SK-N-MC (cell line): ENCODE results near the gene HBG2.

Source experiments
- DNase-seq: peaks from one replicate; pipeline ENCODE4 v3.0.0-alpha.2; 2011; ENCODE audit warnings: low read depth, low spot score
- H3K27ac ChIP-seq: fragments of 200-600 bp; sonication (generic); 2 replicates; pipeline ENCODE4 v1.5.1; 2016; ENCODE audit warnings: mixed run types
- H3K36me3 ChIP-seq: fragments of 200-600 bp; sonication (generic); 2 replicates; pipeline ENCODE4 v1.6.1; 2017; ENCODE audit warnings: antibody characterized with exemption, low read length, mixed read lengths; ENCODE audit not compliant: insufficient read depth
- H3K4me3 ChIP-seq: fragments of 200-600 bp; sonication (generic); 2 replicates; pipeline ENCODE4 v1.5.1; 2016
- H3K9ac ChIP-seq: fragments of 200-600 bp; sonication (generic); 2 replicates; pipeline ENCODE4 v1.8.0; 2017; ENCODE audit warnings: mixed run types, mixed read lengths; ENCODE audit not compliant: insufficient read length
- H3K9me3 ChIP-seq: fragments of 200-600 bp; sonication (generic); 2 replicates; pipeline ENCODE4 v1.6.1; 2017; ENCODE audit warnings: low read depth, mild to moderate bottlenecking, antibody characterized with exemption, low read length, moderate library complexity, mixed read lengths
- EZH2 ChIP-seq: fragments of 200-600 bp; sonication (generic); IDR thresholded peaks from one replicate; pipeline ENCODE4 v1.6.1; 2017; ENCODE audit warnings: antibody characterized with exemption
- FOXP2 ChIP-seq: optimal IDR thresholded peaks from 2 replicates; pipeline ENCODE3; 2011; ENCODE audit warnings: mild to moderate bottlenecking, moderate library complexity; ENCODE audit not compliant: insufficient read depth; ENCODE audit errors: extremely low read length, control extremely low read depth
- POLR2AphosphoS5 ChIP-seq: IDR thresholded peaks from 2 replicates; pipeline ENCODE4 v1.6.1; 2012; ENCODE audit warnings: mild to moderate bottlenecking, low read depth, low read length, borderline replicate concordance

The HBG2 gene

GRCh38 chr11:5240056-5240455, 14.5 kb downstream of the HBG2 start:
- TF ChIP-seq POLR2AphosphoS5 (no peak), EZH2 (no peak), FOXP2 (no peak)
- Histone ChIP-seq H3K9me3 (no peaks in the 10 kb centered on the region), H3K27ac (no peak overlapping the region), H3K9ac (no peak overlapping the region), H3K36me3 (no peaks in the 10 kb centered on the region), H3K4me3 (no peak overlapping the region)
- no peak for DNase-seq

GRCh38 chr11:5239046-5239445, 15.5 kb downstream of the HBG2 start:
- Histone ChIP-seq H3K4me3 (no peak overlapping the region), H3K36me3 (no peaks in the 10 kb centered on the region), H3K9ac (no peak overlapping the region), H3K27ac (no peak overlapping the region), H3K9me3 (no peaks in the 10 kb centered on the region)
- no peak for DNase-seq
- TF ChIP-seq EZH2 (no peak), POLR2AphosphoS5 (no peak), FOXP2 (no peak)

DNA sequence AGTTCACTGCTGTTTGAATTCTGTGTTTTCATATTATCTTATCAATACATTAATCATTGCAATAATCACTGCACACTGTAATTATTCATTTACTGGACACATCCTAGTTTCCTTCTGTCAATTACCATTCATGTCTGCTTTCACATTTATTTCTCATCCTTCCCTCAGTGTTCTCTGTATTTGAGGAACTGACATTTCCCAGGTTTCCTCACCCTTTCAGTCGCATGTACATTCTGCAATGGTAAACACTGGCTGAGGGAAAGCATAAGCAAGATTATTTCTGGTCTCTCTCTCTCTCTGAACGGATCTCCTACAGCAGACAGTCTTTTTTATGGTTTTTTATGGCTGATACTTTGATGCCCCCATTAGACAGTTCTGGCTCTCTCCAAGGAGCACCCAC, 16.1 kb downstream of the HBG2 start:
- no peak for DNase-seq
- Histone ChIP-seq H3K9me3 (no peaks in the 10 kb centered on the region), H3K9ac (no peak overlapping the region), H3K4me3 (no peak overlapping the region), H3K36me3 (no peaks in the 10 kb centered on the region), H3K27ac (no peak overlapping the region)
- TF ChIP-seq FOXP2 (no peak), EZH2 (no peak), POLR2AphosphoS5 (no peak)

DNA sequence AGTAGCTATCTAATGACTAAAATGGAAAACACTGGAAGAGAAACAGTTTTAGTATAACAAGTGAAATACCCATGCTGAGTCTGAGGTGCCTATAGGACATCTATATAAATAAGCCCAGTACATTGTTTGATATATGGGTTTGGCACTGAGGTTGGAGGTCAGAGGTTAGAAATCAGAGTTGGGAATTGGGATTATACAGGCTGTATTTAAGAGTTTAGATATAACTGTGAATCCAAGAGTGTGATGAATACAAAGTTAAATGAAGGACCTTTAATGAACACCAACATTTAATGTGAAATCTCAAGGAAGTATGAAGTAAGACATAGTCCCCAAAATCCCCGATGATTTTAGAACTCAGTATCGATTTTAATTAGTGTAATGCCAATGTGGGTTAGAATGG, 17.2 kb downstream of the HBG2 start:
- TF ChIP-seq EZH2: no peak
- TF ChIP-seq POLR2AphosphoS5: no peak
- TF ChIP-seq FOXP2: no peak
- DNase-seq: no peak
- no peak overlapping the region for H3K9ac ChIP-seq
- H3K36me3 ChIP-seq: no peaks in the 10 kb centered on the region
- H3K9me3 ChIP-seq: no peaks in the 10 kb centered on the region
- no peak overlapping the region for H3K4me3 ChIP-seq
- no peak overlapping the region for H3K27ac ChIP-seq

DNA sequence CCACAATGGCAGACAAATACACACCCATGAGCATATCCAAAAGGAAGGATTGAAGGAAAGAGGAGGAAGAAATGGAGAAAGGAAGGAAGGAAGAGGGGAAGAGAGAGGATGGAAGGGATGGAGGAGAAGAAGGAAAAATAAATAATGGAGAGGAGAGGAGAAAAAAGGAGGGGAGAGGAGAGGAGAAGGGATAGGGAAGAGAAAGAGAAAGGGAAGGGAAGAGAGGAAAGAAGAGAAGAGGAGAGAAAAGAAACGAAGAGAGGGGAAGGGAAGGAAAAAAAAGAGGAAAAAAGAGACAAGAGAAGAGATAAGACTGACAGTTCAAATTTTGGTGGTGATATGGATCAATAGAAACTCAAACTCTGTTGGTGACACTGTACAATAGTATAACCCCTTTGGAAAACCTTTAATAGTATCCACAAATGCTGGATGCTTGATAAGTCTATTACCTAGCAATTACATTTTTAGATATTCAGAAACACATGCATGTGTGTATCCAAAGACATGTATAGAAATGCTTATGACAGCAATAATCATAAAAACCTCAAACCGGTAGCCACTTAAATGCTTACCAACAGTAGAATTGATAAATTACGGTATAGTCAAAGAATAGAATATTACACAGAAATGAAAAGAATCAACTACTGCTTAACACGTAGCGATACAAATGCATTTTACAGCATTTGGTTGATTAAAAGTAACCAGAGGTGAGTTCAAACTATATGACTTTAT, 19.1 kb downstream of the HBG2 start:
- Histone ChIP-seq H3K27ac (no peak overlapping the region), H3K9me3 (no peaks in the 10 kb centered on the region), H3K9ac (no peak overlapping the region), H3K4me3 (no peak overlapping the region), H3K36me3 (no peaks in the 10 kb centered on the region)
- DNase-seq: no peak
- no peak for TF ChIP-seq FOXP2
- TF ChIP-seq POLR2AphosphoS5: no peak
- TF ChIP-seq EZH2: no peak

- Histone ChIP-seq H3K36me3 (no peaks in the 10 kb centered on the region), H3K9me3 (no peaks in the 10 kb centered on the region), H3K27ac (no peak within 1 kb of the TSS), H3K9ac (no peak within 1 kb of the TSS), H3K4me3 (no peak within 1 kb of the TSS)
- TF ChIP-seq EZH2: no peak
- TF ChIP-seq POLR2AphosphoS5: no peak
- TF ChIP-seq FOXP2: no peak
- DNase-seq: no peak
Observed at GRCh38 chr11:5234381-5234834, 20.2 kb downstream of the HBG2 start, which contains the start of gene HBD. TSS of gene HBD (minus strand) at chr11:5234483. CDS start at chr11:5234433, 50 bp downstream.

- H3K9ac ChIP-seq: no peak overlapping the region
- H3K36me3 ChIP-seq: no peaks in the 10 kb centered on the region
- no peaks in the 10 kb centered on the region for H3K9me3 ChIP-seq
- no peak overlapping the region for H3K27ac ChIP-seq
- DNase-seq: no peak
- TF ChIP-seq POLR2AphosphoS5 (no peak), FOXP2 (no peak), EZH2 (no peak)
- H3K4me3 ChIP-seq: no peak overlapping the region
Observed at GRCh38 chr11:5233307-5233706, 21.3 kb downstream of the HBG2 start.

DNA sequence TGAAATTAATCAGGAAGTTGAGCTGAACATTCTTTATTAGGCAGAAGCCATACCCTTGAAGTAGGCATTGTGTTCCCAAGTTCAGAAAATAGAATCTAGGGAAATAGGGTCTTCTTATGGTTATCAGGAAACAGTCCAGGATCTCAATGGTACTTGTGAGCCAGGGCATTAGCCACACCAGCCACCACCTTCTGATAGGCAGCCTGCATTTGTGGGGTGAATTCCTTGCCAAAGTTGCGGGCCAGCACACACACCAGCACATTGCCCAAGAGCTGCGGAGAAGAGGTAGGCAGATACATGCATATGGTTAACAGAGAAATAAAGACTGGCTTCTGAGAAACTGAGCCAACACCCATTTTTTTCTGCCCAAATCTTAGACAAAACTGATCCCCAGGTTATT, 21.8 kb downstream of the HBG2 start:
- no peak for TF ChIP-seq POLR2AphosphoS5
- TF ChIP-seq FOXP2: no peak
- no peak for TF ChIP-seq EZH2
- no peaks in the 10 kb centered on the region for H3K36me3 ChIP-seq

DNA sequence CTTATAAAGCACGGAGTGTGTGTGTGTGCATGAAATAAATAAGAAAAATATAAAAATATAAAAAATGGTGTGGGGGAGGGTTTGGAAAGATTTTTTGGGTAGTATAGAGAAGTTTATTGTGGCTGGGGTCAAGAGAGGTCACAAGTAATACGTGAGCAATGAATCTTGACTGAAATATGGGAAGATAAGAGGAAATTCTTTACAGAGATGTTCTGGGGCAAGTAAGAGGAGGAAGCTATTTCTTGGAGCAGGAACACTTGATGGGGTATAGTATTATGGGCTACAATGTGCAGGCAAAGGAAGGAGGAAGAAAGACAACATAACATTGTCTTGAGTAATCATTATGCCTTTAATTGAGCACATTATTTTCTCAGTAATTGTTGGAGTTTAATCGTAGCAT, 22.4 kb downstream of the HBG2 start:
- no peaks in the 10 kb centered on the region for H3K9me3 ChIP-seq
- H3K36me3 ChIP-seq: no peaks in the 10 kb centered on the region
- no peak overlapping the region for H3K9ac ChIP-seq
- DNase-seq: no peak
- no peak for TF ChIP-seq POLR2AphosphoS5
- no peak for TF ChIP-seq FOXP2
- TF ChIP-seq EZH2: no peak
- H3K27ac ChIP-seq: no peak overlapping the region
- H3K4me3 ChIP-seq: no peak overlapping the region

More for the DNA sequence above, 21.8 kb downstream of the HBG2 start:
- Histone ChIP-seq H3K9ac (no peak overlapping the region), H3K27ac (no peak overlapping the region), H3K4me3 (no peak overlapping the region), H3K9me3 (no peaks in the 10 kb centered on the region)
- no peak for DNase-seq
